MCF 10A (cell line): ENCODE results near the gene BTF3. TPM values are rescaled to one million over a fixed set of nuclear protein-coding genes. Genes with fewer than 3 reads are reported as not detected.

Experiments used
- total RNA-seq: library from RNA; stranded (reverse); gene quantifications from 2 replicates; pipeline ENCODE4 v1.2.3, GENCODE V29; 2022

The BTF3 gene
- total RNA-seq, 1 experiment from 2014 or later: 946 TPM

Other genes starting within 250 kb of the BTF3 start
- gene FOXD1, start 49.7 kb upstream of the BTF3 start, total RNA-seq: 46.4 and 50.9 TPM in 2 replicates
- gene ANKRA2, start 67.2 kb downstream of the BTF3 start, total RNA-seq: 19.3 and 20.2 TPM in 2 replicates
- gene UTP15, start 67.3 kb downstream of the BTF3 start, total RNA-seq: 41.2 and 41.3 TPM in 2 replicates
- gene ARHGEF28, start 127.8 kb downstream of the BTF3 start, total RNA-seq: 27.2 and 34.8 TPM in 2 replicates